ENCODE results near the gene OR4B1.
"Not testable (repeated sequence)": the region's sequence is repeated elsewhere in the genome, so short reads cannot be mapped to it uniquely, and the experiment has no call there.

The OR4B1 gene

GRCh38 chr11:48216510-48216909 lies at the start of gene OR4B1:
Gene OR4B1 (plus strand): TSS chr11:48216810. CDS start chr11:48216810, 0 bp downstream.
- DNase-seq (ENCODE audit: low spot score): no peak

GRCh38 chr11:48167380-48167779 lies 49.2 kb upstream of the OR4B1 start:
- peak; percentile 69 for DNase-seq (ENCODE audit: low spot score)

GRCh38 chr11:48168815-48169214 lies 47.8 kb upstream of the OR4B1 start:
- no peak for DNase-seq (ENCODE audit: low spot score)

- DNase-seq (ENCODE audit: low spot score): no peak
These were observed 47.4 kb upstream of the OR4B1 start for GRCh38 chr11:48169259-48169658.

- DNase-seq (ENCODE audit: low spot score): peak; percentile 77
These were observed 46.9 kb upstream of the OR4B1 start for GRCh38 chr11:48169717-48170116.

GRCh38 chr11:48170241-48171233 lies 46.1 kb upstream of the OR4B1 start:
- DNase-seq (ENCODE audit: low spot score): peak; percentile 40

GRCh38 chr11:48172818-48173609 lies 43.6 kb upstream of the OR4B1 start:
- DNase-seq (ENCODE audit: low spot score): peak; percentile 72

GRCh38 chr11:48177661-48178060 lies 38.9 kb upstream of the OR4B1 start:
- DNase-seq (ENCODE audit: low spot score): no peak

GRCh38 chr11:48180627-48181026 lies 36.0 kb upstream of the OR4B1 start:
- DNase-seq (ENCODE audit: low spot score): no peak

- DNase-seq (ENCODE audit: low spot score): no peak
These were observed 33.6 kb upstream of the OR4B1 start for GRCh38 chr11:48182860-48183526.

- no peak for DNase-seq (ENCODE audit: low spot score)
These were observed 32.2 kb upstream of the OR4B1 start for GRCh38 chr11:48184452-48184851.

GRCh38 chr11:48190906-48191654 lies 25.5 kb upstream of the OR4B1 start:
- not testable (repeated sequence) for DNase-seq (ENCODE audit: low spot score)

- no peak for DNase-seq (ENCODE audit: low spot score)
These were observed 22.7 kb upstream of the OR4B1 start for GRCh38 chr11:48193876-48194275.

GRCh38 chr11:48207881-48208280 lies 8.7 kb upstream of the OR4B1 start:
- DNase-seq (ENCODE audit: low spot score): no peak

GRCh38 chr11:48210052-48210451 lies 6.6 kb upstream of the OR4B1 start:
- peak; percentile 26 for DNase-seq (ENCODE audit: low spot score)

- no peak for DNase-seq (ENCODE audit: low spot score)
These were observed 12.2 kb downstream of the OR4B1 start for GRCh38 chr11:48228761-48229160.

GRCh38 chr11:48230057-48230456 lies 13.4 kb downstream of the OR4B1 start:
- not testable (repeated sequence) for DNase-seq (ENCODE audit: low spot score)

- DNase-seq (ENCODE audit: low spot score): no peak
These were observed 21.1 kb downstream of the OR4B1 start for GRCh38 chr11:48237727-48238126.

GRCh38 chr11:48242501-48242900 lies 25.9 kb downstream of the OR4B1 start:
- no peak for DNase-seq (ENCODE audit: low spot score)

- DNase-seq (ENCODE audit: low spot score): no peak
These were observed 28.2 kb downstream of the OR4B1 start, which contains the start of gene OR4X2 for GRCh38 chr11:48244804-48245203. Gene OR4X2 (plus strand): TSS chr11:48245104. CDS start chr11:48245104, 0 bp downstream.

- DNase-seq (ENCODE audit: low spot score): no peak
These were observed 32.3 kb downstream of the OR4B1 start for GRCh38 chr11:48248902-48249301.
